ENCODE measurements around the gene FAM20C.
"Not testable (repeated sequence)": the region's sequence is repeated elsewhere in the genome, so short reads cannot be mapped to it uniquely, and the experiment has no call there.

FAM20C gene

GRCh38 chr7:289209-289755 is 96.9 kb downstream of the FAM20C start:
- FAIRE-seq (no peak), DNase-seq (ENCODE audit: low spot score) (no peak)

DNA sequence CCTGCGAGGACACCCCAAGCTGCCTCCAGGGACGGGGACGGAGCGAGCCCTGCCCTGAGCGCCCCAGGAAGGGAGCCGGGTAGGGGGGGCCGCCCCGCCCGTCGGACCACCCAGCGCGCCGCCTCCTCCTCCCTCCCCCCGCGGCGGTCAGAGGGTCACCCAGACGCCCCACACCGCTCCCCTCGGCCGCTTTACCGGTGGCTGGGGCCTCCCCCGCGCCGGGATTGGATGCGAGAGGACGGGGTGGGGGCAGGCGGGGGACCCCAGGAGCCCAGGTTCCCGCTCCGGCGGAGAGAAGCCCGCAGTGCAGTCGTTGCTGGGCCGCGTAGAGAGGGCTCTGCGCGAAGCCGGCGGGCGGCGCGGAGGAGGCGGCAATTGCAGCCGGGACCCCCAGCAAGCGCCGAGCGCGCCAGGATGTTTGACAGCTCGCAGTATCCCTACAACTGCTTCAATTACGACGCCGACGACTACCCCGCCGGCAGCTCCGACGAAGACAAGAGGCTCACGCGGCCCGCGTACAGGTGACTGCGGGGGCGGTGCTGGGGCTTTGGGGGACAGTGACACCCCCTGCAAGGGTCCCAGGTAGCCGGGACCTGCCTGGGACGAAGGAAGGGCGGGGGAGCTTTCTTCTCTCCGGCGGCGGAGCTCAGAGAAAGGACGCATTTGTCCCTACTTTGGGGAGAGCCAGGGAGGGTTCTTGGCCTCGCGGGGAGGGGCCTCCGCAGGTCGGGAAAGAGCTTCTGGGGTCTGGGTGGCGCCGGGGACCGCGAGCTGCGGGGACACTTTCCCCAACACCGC is 97.6 kb downstream of the FAM20C start, which contains the start of gene FOXL3:
Gene FOXL3, plus strand, starts transcription at position 415 of the 798 bp plus-strand sequence. Its CDS starts 0 bp downstream, at position 415.
- FAIRE-seq: no peak
- DNase-seq (ENCODE audit: low spot score): no peak

- DNase-seq (ENCODE audit: low spot score) (no peak), FAIRE-seq (no peak)
These were observed 98.4 kb downstream of the FAM20C start for GRCh38 chr7:290554-291372.

DNA sequence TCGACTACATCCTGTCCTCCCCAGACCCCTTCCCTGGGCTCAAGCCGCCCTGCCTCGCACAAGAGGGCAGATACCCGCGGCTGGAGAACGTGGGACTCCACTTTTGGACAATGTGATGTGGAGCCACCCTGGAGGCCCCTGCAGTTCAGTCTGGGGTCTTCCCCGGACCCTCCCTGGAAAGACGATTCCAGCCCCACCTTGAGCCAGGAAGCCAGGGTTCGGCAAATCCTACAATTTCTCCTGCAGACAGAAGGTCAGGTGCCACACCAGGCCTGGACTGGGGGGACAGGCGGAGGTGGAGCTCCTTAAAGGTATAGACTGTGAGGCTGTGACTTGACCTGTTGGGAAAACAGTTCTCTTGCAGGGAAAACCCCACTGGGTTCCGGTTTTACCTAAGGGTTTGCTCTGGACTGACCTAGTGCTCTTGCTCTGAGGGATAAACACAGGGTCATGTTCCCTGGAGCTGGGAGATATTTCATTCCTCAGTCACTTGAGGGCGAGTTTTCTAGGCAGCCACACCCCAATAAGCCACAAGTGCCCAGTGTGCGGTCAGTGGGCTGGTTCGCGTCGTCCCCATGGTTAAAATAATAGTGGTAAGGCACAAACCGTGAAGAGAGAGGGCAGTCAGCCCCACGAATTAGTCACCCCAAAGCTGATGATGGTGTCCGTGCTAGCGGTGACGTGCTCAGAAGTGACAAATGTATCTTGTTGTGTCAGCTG is 99.2 kb downstream of the FAM20C start:
- FAIRE-seq (peak; percentile 78), DNase-seq (ENCODE audit: low spot score) (peak; percentile 72)

DNA sequence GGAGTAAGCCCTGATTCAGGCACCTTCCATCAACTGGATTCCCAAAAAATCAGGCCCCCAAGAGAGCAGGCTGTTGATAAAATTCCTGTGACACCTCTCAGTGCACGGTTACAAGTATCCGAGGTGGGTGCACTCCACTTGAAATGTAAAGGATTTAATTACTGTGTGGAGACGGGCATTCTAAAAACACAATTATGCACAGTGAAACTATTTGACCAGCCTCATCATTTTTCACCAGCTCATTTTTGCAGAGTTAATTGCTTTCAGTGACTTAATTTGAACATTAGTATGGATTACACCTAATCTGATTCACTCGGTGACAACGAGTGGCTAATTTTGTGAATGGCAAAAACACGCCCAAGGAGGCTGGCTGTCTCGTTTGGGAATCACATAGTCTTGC is 99.9 kb downstream of the FAM20C start:
- FAIRE-seq (no peak), DNase-seq (ENCODE audit: low spot score) (no peak)

DNA sequence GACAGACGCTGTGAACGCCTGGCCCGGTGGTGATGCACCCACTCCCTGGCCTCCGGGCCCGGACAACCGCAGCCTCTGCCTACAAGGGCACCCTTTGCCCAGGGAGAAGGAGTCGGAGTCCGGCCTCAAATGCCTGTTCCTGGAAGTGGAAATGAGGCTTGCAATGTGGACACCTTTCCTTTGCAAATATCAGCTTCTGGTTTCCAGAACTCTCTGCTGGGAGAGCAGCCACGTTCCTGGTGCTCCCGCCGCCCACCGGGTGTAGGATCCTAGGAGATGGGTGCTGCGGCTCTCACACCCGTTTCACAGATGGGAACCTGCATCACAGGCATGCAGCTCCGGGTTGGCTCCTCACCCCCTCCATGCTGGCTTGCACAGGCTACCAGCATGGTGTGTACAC is 100.5 kb downstream of the FAM20C start:
- FAIRE-seq (no peak), DNase-seq (ENCODE audit: low spot score) (no peak)

GRCh38 chr7:293681-294439 is 101.5 kb downstream of the FAM20C start:
- DNase-seq (ENCODE audit: low spot score) (no peak), FAIRE-seq (no peak)

GRCh38 chr7:294440-295154 is 102.2 kb downstream of the FAM20C start:
- FAIRE-seq (no peak), DNase-seq (ENCODE audit: low spot score) (no peak)

- DNase-seq (ENCODE audit: low spot score): no peak
- FAIRE-seq: no peak
These were observed 103.1 kb downstream of the FAM20C start for GRCh38 chr7:295155-296154.

- FAIRE-seq (no peak), DNase-seq (ENCODE audit: low spot score) (no peak)
These were observed 104.1 kb downstream of the FAM20C start for GRCh38 chr7:296373-296945.

- DNase-seq (ENCODE audit: low spot score); FAIRE-seq: not testable (repeated sequence)
These were observed 104.8 kb downstream of the FAM20C start for GRCh38 chr7:297141-297540.

DNA sequence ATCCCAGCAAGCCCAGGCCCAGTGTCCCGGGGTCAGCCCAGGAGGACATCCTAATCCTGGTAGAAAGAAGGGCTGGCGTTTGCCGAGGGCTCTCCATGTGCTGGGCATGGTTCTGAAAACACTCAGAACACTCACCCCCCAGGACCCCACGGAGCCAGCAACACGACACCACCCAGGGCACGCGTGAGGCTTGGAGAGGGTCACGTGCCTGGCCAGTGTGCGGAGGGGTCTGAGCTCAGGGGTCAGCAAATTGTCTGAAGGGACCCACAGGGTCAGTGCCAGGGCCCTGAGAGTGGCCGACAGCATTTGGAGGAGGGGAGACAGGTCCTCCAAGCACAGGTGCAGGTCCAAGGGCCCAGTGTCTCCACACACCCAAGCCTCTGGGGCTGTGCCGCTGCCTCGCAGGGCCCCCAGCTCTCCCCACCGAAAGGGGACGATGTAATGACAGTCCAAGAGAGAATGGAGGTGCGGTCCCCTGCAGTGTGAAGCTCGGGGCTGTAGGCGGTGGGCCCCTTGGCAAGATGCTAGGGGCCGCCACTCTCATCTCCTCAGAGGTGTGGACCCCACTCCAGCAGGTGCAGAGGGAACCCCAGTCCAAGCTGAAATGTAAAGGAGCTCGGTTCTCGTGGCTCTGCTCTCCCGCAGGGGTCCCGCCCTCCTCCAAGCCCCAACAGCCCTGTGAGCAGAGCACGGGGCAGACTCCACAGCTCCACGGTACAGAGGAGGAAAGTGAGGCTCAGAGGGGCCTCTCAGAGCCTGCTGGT is 105.4 kb downstream of the FAM20C start:
- DNase-seq (ENCODE audit: low spot score): no peak
- no peak for FAIRE-seq

DNA sequence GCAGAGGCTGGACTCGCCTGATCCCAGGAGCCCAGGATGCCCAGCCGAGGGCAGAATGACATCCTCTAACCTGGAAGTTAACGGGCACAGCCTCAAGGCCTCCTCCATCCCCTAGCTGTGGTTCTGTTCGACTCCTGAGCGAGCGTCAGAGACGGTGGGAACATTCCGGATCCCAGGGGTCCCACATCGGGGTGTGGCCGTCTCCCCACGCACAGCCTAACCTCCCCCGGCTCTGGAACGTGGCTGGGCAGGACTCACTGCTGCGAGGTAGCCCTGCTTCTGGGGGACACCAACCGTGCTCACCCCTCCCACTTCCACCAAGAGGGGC is 106.0 kb downstream of the FAM20C start:
- FAIRE-seq (no peak), DNase-seq (ENCODE audit: low spot score) (no peak)

DNA sequence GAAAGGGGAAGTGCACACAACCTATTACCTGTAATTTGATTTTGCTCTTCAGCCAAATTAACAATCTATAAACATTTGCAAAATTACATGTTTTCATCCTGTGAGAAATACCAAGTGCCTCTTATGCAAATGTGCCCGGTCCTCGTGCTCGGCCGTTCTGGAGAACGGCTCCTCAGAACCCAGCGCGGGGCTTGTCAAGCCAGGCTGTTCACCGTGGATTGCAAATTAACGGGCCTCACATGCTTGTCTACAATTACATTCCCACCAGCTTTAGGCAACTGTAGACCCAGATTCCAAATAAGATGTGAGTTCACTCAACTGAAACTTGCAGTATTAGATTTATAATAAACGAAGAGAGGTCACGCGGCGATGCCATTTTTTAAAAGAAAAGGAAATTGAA is 106.4 kb downstream of the FAM20C start:
- DNase-seq (ENCODE audit: low spot score): no peak
- FAIRE-seq: no peak

GRCh38 chr7:299169-299568 is 106.8 kb downstream of the FAM20C start:
- FAIRE-seq: no peak
- DNase-seq (ENCODE audit: low spot score): no peak

GRCh38 chr7:299628-300027 is 107.3 kb downstream of the FAM20C start:
- FAIRE-seq (no peak), DNase-seq (ENCODE audit: low spot score) (no peak)

- FAIRE-seq: no peak
- DNase-seq (ENCODE audit: low spot score): no peak
These were observed 107.7 kb downstream of the FAM20C start for GRCh38 chr7:300048-300447.

Measured in RCC 7860 (cell line).